Measurements from ENCODE around the gene DNAH6.

DNA sequence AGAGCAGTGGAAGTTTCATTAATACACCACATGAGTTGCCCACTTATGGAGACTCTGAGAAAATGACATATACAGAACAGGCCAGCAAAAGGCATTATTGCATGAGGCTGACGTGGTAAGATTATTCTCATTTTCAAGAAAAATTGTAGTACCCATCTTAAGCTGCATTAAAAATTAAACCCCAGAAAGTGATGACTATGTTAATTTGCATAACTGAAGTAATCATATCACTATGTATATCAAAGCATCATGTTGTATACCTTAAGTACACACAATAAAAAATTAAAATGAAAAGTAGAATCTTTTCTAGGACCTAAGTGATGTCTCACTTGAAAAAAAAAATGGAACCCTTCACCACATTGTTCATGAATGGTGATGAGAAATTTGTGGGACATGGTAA, 32.0 kb downstream of the DNAH6 start:
- TF ChIP-seq, protein P1, sequence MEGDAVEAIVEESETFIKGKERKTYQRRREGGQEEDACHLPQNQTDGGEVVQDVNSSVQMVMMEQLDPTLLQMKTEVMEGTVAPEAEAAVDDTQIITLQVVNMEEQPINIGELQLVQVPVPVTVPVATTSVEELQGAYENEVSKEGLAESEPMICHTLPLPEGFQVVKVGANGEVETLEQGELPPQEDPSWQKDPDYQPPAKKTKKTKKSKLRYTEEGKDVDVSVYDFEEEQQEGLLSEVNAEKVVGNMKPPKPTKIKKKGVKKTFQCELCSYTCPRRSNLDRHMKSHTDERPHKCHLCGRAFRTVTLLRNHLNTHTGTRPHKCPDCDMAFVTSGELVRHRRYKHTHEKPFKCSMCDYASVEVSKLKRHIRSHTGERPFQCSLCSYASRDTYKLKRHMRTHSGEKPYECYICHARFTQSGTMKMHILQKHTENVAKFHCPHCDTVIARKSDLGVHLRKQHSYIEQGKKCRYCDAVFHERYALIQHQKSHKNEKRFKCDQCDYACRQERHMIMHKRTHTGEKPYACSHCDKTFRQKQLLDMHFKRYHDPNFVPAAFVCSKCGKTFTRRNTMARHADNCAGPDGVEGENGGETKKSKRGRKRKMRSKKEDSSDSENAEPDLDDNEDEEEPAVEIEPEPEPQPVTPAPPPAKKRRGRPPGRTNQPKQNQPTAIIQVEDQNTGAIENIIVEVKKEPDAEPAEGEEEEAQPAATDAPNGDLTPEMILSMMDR (IDR thresholded peaks at IDR 0.05): no peak
- no peak for TF ChIP-seq POLR2A (IDR thresholded peaks at IDR 0.05)
